Trophoblast cell (in vitro differentiated cells and primary cell): ENCODE data around the gene MOAP1.

Experiments
- DNase-seq, 2 donors: peaks; one replicate each; pipeline ENCODE4 v3.0.0-alpha.2; 2016
- H2AFZ ChIP-seq: 2 replicates; pipeline ENCODE4 v1.6.1; 2013; ENCODE audit warnings: low read length, moderate library complexity, mild to moderate bottlenecking; ENCODE audit not compliant: insufficient read depth, poor library complexity
- H2AK5ac ChIP-seq: 2 replicates; pipeline ENCODE4 v1.6.1; 2013; ENCODE audit warnings: mild to moderate bottlenecking, low read length
- H2BK120ac ChIP-seq: 2 replicates; pipeline ENCODE4 v1.6.1; 2013; ENCODE audit warnings: low read length, mild to moderate bottlenecking, moderate library complexity; ENCODE audit not compliant: insufficient read depth, poor library complexity
- H2BK12ac ChIP-seq: 2 replicates; pipeline ENCODE4 v1.6.1; 2013; ENCODE audit warnings: mild to moderate bottlenecking, low read length, moderate library complexity
- H2BK5ac ChIP-seq: 2 replicates; pipeline ENCODE4 v1.6.1; 2013; ENCODE audit warnings: low read length, low read depth, moderate library complexity, mild to moderate bottlenecking; ENCODE audit not compliant: poor library complexity
- H3K14ac ChIP-seq: 2 replicates; pipeline ENCODE4 v1.6.1; 2013; ENCODE audit warnings: mild to moderate bottlenecking, low read length
- H3K18ac ChIP-seq: 2 replicates; pipeline ENCODE4 v1.6.1; 2013; ENCODE audit warnings: mild to moderate bottlenecking, low read length
- H3K23ac ChIP-seq: 2 replicates; pipeline ENCODE4 v1.6.1; 2013; ENCODE audit warnings: low read length
- H3K27ac ChIP-seq: 2 replicates; pipeline ENCODE4 v1.5.1; 2013; ENCODE audit warnings: low read depth, mild to moderate bottlenecking, inconsistent platforms, low read length, moderate library complexity
- H3K27me3 ChIP-seq: 2 replicates; pipeline ENCODE4 v1.6.1; 2013; ENCODE audit warnings: inconsistent platforms, mild to moderate bottlenecking, low read length, moderate library complexity; ENCODE audit not compliant: insufficient read depth
- H3K36me3 ChIP-seq, 2 experiments: 1 replicate in 1 of 2; 2 replicates in 1 of 2; pipeline ENCODE4 v1.6.1; 2013; ENCODE audit warnings: low read length in 2 of 2, mild to moderate bottlenecking in 2 of 2, moderate library complexity in 1 of 2; ENCODE audit not compliant: insufficient read depth in 2 of 2, control insufficient read depth in 1 of 2
- H3K4ac ChIP-seq: 2 replicates; pipeline ENCODE4 v1.6.1; 2013; ENCODE audit warnings: low read depth, mild to moderate bottlenecking, low read length, moderate library complexity
- H3K4me1 ChIP-seq, 2 experiments: 1 replicate in 1 of 2; 2 replicates in 1 of 2; pipeline ENCODE4 v1.6.1; 2013; ENCODE audit warnings: low read length in 2 of 2, mild to moderate bottlenecking in 2 of 2, moderate library complexity in 1 of 2; ENCODE audit not compliant: insufficient read depth in 2 of 2, control insufficient read depth in 1 of 2
- H3K4me2 ChIP-seq: 2 replicates; pipeline ENCODE4 v1.6.1; 2013; ENCODE audit warnings: inconsistent platforms, mild to moderate bottlenecking, low read length, moderate library complexity
- H3K4me3 ChIP-seq: 2 replicates; pipeline ENCODE4 v1.5.1; 2013; ENCODE audit warnings: mild to moderate bottlenecking, low read depth, low read length, inconsistent platforms
- H3K79me1 ChIP-seq: one replicate; pipeline ENCODE4 v1.6.1; 2013; ENCODE audit warnings: low read length
- H3K79me2 ChIP-seq: 2 replicates; pipeline ENCODE4 v1.6.1; 2013; ENCODE audit warnings: low read length, mild to moderate bottlenecking; ENCODE audit not compliant: control insufficient read depth, insufficient read depth, poor library complexity
- H3K9ac ChIP-seq: 2 replicates; pipeline ENCODE4 v1.6.1; 2013; ENCODE audit warnings: mild to moderate bottlenecking, low read length
- H3K9me3 ChIP-seq: 2 replicates; pipeline ENCODE4 v1.6.1; 2013; ENCODE audit warnings: low read depth, mild to moderate bottlenecking, control low read depth, inconsistent platforms, low read length; ENCODE audit not compliant: insufficient read depth
- H4K12ac ChIP-seq: 2 replicates; pipeline ENCODE4 v1.6.1; 2013; ENCODE audit warnings: low read depth, mild to moderate bottlenecking, low read length, moderate library complexity
- H4K8ac ChIP-seq: 2 replicates; pipeline ENCODE4 v1.6.1; 2013; ENCODE audit warnings: low read depth, mild to moderate bottlenecking, low read length, moderate library complexity
- H4K91ac ChIP-seq: one replicate; pipeline ENCODE4 v1.6.1; 2013; ENCODE audit warnings: low read depth, mild to moderate bottlenecking, low read length, moderate library complexity
- WGBS: extraction: QIAGEN DNeasy Blood & Tissue Kit; methylation state at CpG from one replicate; pipeline ENCODE4 v1.1.7; 2013; ENCODE audit warnings: missing lambda C conversion rate; ENCODE audit not compliant: insufficient read length, insufficient coverage; ENCODE audit errors: extremely low coverage; 5-methylcytosine and 5-hydroxymethylcytosine counted together

MOAP1 gene

DNA sequence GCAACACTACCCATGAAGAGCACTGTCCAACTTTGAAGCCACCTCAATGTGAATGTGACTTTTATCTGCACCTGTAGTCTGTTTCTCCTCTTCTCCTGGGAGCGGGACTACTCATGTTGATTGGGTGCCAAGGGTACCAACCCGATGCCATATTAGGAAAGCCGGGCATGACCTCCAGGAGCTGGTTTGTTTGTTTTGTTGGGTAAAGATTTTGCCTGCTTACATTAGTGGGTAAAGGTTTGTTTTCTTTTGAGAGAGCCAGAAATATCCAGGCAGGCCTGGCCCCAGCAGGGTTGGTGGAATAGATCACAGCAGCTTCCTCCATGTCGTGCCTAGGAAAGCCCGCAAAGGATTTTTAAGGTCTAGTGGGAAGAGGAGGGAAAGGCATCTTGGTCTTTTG, 49.3 kb downstream of the MOAP1 start:
- no peaks in the 10 kb centered on the region for H3K79me2 ChIP-seq
- no peak overlapping the region for H2BK12ac ChIP-seq
- no peak overlapping the region for H2AFZ ChIP-seq
- no peak overlapping the region for H4K91ac ChIP-seq
- no peak overlapping the region for H3K9ac ChIP-seq
- H3K18ac ChIP-seq = no peak overlapping the region
- H3K4me1 ChIP-seq = peaks cover 0 to 5% of the 10 kb centered on the region in 2 experiments
- H3K4me3 ChIP-seq = no peak overlapping the region
- DNase-seq = no peak
- H3K79me1 ChIP-seq = no peaks in the 10 kb centered on the region
- no peak overlapping the region for H4K12ac ChIP-seq
- H3K4ac ChIP-seq = no peak overlapping the region
- H3K9me3 ChIP-seq = no peaks in the 10 kb centered on the region
- no peaks in the 10 kb centered on the region for H3K27me3 ChIP-seq
- H2BK5ac ChIP-seq = no peak overlapping the region
- H3K14ac ChIP-seq = no peak overlapping the region
- no peak overlapping the region for H3K4me2 ChIP-seq
- H3K27ac ChIP-seq = no peak overlapping the region
- H3K36me3 ChIP-seq = no peaks in the 10 kb centered on the region
- no peak overlapping the region for H2BK120ac ChIP-seq
- H4K8ac ChIP-seq = no peak overlapping the region
- WGBS = no CpG with 5 or more reads among the region's 5 CpGs
- H3K23ac ChIP-seq = no peak overlapping the region
- no peak overlapping the region for H2AK5ac ChIP-seq

DNA sequence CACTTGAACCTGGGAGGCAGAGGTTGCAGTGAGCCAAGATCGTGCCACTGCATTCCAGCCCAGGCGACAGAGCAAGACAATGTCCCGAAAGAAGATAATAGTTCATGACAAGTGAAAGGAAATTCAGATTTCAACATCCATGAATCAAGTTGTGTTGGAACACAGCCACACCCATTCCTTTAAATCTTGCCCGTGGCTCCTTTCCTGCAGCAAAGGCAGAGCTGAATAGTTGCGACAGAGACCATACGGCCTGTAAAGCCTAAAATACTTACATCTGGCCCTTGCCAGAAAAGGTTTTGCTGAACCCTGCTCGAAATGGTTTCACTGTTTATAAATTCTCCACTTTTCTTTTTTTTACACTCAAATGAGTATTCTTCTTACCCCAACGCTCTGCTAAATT, 51.2 kb downstream of the MOAP1 start:
- Histone ChIP-seq H3K4ac (no peak overlapping the region), H3K36me3 (no peaks in the 10 kb centered on the region), H2BK120ac (no peak overlapping the region), H3K79me1 (no peaks in the 10 kb centered on the region), H2AK5ac (no peak overlapping the region), H3K4me2 (no peak overlapping the region), H3K27ac (no peak overlapping the region), H3K27me3 (no peaks in the 10 kb centered on the region), H3K9ac (no peak overlapping the region), H4K12ac (no peak overlapping the region), H3K79me2 (no peaks in the 10 kb centered on the region), H3K4me3 (no peak overlapping the region), H2BK12ac (no peak overlapping the region), H3K4me1 (peaks cover 0 to 5% of the 10 kb centered on the region in 2 experiments), H3K9me3 (no peaks in the 10 kb centered on the region), H2AFZ (no peak overlapping the region), H2BK5ac (no peak overlapping the region), H4K8ac (no peak overlapping the region), H3K14ac (no peak overlapping the region), H4K91ac (no peak overlapping the region), H3K23ac (no peak overlapping the region), H3K18ac (no peak overlapping the region)
- peak; percentile 72 to 87 for DNase-seq
- WGBS = no CpG with 5 or more reads among the region's 8 CpGs

DNA sequence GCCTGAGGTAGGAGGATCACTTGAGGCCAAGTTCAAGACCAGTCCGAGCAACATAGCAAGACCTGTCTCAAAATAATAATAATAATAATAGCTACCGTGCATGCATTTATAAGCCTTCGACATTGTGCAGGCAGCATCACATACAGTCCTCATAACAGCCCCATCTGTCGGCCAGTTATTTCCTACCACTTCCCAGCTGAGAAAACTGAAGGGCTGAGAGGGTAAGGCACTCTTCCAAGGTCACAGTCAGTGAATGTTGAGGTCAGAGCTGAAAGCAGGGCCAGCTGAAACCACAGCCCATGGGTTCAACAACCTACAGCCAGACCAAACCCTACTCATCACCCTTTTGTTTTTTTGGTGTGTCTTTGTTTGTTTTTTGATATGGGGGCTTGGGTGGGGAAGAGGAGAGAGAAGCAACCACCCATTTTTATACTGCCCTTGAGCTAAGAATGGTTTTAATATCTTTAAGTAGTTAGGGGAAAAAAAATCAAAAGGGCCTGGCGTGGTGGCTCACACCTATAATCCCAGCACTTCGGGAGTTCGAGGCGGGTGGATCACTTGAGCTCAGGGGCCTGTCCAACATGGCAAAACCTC, 52.1 kb downstream of the MOAP1 start:
- H2AFZ ChIP-seq = no peak overlapping the region
- H3K9me3 ChIP-seq = no peaks in the 10 kb centered on the region
- peak in 1 of 2 donors; percentile 62 for DNase-seq
- no peak overlapping the region for H2AK5ac ChIP-seq
- no peak overlapping the region for H3K23ac ChIP-seq
- no peaks in the 10 kb centered on the region for H3K79me2 ChIP-seq
- WGBS = no CpG with 5 or more reads among the region's 8 CpGs
- H3K4ac ChIP-seq = no peak overlapping the region
- H2BK5ac ChIP-seq = no peak overlapping the region
- no peaks in the 10 kb centered on the region for H3K36me3 ChIP-seq
- H2BK12ac ChIP-seq = no peak overlapping the region
- H3K27ac ChIP-seq = no peak overlapping the region
- no peaks in the 10 kb centered on the region for H3K27me3 ChIP-seq
- H3K18ac ChIP-seq = no peak overlapping the region
- no peak overlapping the region for H4K12ac ChIP-seq
- no peak overlapping the region for H3K4me3 ChIP-seq
- no peaks in the 10 kb centered on the region for H3K79me1 ChIP-seq
- no peak overlapping the region for H3K9ac ChIP-seq
- H3K4me1 ChIP-seq = peaks cover 0 to 5% of the 10 kb centered on the region in 2 experiments
- no peak overlapping the region for H2BK120ac ChIP-seq
- H4K8ac ChIP-seq = no peak overlapping the region
- H3K14ac ChIP-seq = no peak overlapping the region
- H4K91ac ChIP-seq = no peak overlapping the region
- H3K4me2 ChIP-seq = no peak overlapping the region
